Brain microvascular endothelial cell (primary cell): Measurements from ENCODE around the gene LRRC47.

Experiments
- DNase-seq: peaks from one replicate; pipeline ENCODE4 v3.0.0-alpha.2; 2020
- H3K27ac ChIP-seq: fragments of 250-450 bp; sonication (Bioruptor Pico); 2 replicates; pipeline ENCODE4 v1.5.1; 2020; ENCODE audit warnings: mild to moderate bottlenecking, moderate library complexity
- H3K27me3 ChIP-seq: fragments of 250-450 bp; sonication (Bioruptor Pico); replicated peaks from 2 replicates; pipeline ENCODE4 v1.5.1; 2020; ENCODE audit warnings: mild to moderate bottlenecking
- H3K36me3 ChIP-seq: fragments of 250-450 bp; sonication (Bioruptor Pico); replicated peaks from 2 replicates; pipeline ENCODE4 v1.5.1; 2020; ENCODE audit warnings: mild to moderate bottlenecking
- H3K4me3 ChIP-seq: 2 replicates; pipeline ENCODE4 v1.5.1; 2011; ENCODE audit warnings: low read depth, mild to moderate bottlenecking, control low read depth, low read length, moderate library complexity
- CTCF ChIP-seq: IDR thresholded peaks from 2 replicates; pipeline ENCODE4 v1.5.1; 2011; ENCODE audit warnings: low read depth, mild to moderate bottlenecking, moderate library complexity, low read length, control low read depth, inconsistent platforms; ENCODE audit errors: missing control alignments
- in situ Hi-C: cut with HindIII; loops from 2 replicates; pipeline ENCODE4 v1.10.0; 2017; ENCODE audit warnings: low sequenced_read_pairs, low pct_ligation_motif_present

The LRRC47 gene

GRCh38 chr1:3820316-3820715, 24.0 kb upstream of the LRRC47 start:
- H3K4me3 ChIP-seq, result no peak overlapping the region
- H3K36me3 ChIP-seq, result peaks cover 3% of the 10 kb centered on the region
- no peak overlapping the region for H3K27ac ChIP-seq
- H3K27me3 ChIP-seq, result no peaks in the 10 kb centered on the region
- in situ Hi-C loops, result no loop called here
- TF ChIP-seq CTCF, result no peak
- no peak for DNase-seq

GRCh38 chr1:3819771-3820200, 23.5 kb upstream of the LRRC47 start:
- Histone ChIP-seq H3K27me3 (no peaks in the 10 kb centered on the region), H3K27ac (no peak overlapping the region), H3K4me3 (no peak overlapping the region), H3K36me3 (peaks cover 3% of the 10 kb centered on the region)
- in situ Hi-C loops, result no loop called here
- DNase-seq, result no peak
- TF ChIP-seq CTCF, result no peak

GRCh38 chr1:3817821-3818597, 21.7 kb upstream of the LRRC47 start:
- DNase-seq, result no peak
- Histone ChIP-seq H3K36me3 (no peaks in the 10 kb centered on the region), H3K27me3 (no peaks in the 10 kb centered on the region), H3K27ac (no peak overlapping the region), H3K4me3 (no peak overlapping the region)
- in situ Hi-C loops, result no loop called here
- TF ChIP-seq CTCF, result no peak

GRCh38 chr1:3817138-3817740, 20.9 kb upstream of the LRRC47 start:
- no peaks in the 10 kb centered on the region for H3K36me3 ChIP-seq
- TF ChIP-seq CTCF, result no peak
- in situ Hi-C loops, result no loop called here
- no peak for DNase-seq
- no peaks in the 10 kb centered on the region for H3K27me3 ChIP-seq
- no peak overlapping the region for H3K27ac ChIP-seq
- H3K4me3 ChIP-seq, result no peak overlapping the region

GRCh38 chr1:3816331-3817137, 20.2 kb upstream of the LRRC47 start:
- no peak overlapping the region for H3K27ac ChIP-seq
- in situ Hi-C loops, result no loop called here
- H3K4me3 ChIP-seq, result no peak overlapping the region
- no peak for DNase-seq
- TF ChIP-seq CTCF, result no peak
- no peaks in the 10 kb centered on the region for H3K36me3 ChIP-seq
- no peaks in the 10 kb centered on the region for H3K27me3 ChIP-seq
